ENCODE results near the gene BRD4.

BRD4 gene

DNA sequence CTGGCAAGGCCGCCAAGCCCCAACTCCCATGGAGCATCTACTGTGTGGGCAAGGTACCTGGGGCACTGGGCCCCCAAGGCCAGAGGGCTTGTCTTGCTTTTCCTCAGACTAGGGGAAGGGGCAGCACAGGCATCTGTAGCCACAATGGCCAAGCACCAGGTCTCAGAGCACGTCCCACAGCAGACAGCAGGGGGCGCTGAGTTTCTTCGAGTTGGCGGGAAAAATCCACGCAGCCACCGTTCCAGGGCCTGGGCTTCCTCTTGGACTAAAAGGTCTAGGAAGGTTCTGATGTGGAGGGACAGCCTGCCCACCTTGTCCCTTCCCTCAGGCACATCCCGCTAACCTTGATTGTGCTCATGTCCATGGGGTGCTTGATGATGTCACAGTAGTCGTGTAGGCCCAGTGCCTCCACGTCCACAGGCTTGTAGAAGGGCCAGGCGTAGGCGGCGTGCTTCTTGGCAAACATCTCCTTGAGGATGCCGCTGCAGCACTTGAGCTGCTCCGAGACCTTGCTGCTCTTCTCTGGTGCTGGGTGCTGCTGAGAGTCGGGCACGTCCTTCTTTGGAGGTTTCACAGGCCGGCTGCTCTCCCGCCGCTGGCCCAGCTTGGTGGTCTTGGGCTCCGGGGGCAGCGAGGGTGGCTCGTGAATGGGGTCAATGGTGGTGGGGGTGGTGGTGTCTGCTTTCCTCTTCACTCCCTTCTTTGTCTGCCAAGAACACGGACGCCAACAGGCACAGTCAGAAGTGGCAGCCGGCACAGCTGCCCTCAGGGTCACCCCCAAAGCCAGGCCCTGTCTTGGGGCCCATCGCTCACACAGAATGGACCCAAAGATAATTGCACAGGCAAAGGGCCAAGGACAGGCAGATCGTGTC, 68.0 kb downstream of the BRD4 start:
- DNase-seq: peak; percentile 64

DNA sequence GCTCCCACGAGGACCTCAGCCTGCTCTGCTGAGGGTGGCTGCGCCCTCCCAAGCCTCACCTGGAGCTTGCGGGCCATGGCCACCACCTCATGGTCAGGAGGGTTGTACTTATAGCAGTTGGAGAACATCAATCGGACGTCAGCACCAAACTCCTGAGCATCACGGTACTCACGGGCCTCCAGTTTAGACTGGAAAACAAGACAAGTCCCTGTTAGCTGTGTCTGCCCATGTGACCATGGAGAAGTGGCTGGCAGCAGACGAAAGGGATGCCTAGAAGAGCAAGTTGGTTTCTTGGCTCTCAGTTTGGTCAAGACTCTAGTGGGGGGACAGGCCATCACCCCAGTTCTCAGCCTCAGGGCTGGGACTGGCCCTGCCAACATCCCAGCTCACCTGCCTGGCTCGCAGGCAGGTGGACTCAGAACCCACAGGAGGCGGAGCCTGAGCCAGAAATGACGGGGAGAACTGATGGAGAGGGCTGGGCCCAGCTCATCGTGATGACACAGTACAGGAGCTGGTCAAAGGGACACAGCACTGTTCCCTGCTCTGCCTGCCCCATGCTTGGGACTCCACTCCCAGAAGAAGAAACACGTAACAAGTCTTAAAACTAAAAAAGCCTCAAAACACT, 68.9 kb downstream of the BRD4 start:
- no peak for DNase-seq

DNA sequence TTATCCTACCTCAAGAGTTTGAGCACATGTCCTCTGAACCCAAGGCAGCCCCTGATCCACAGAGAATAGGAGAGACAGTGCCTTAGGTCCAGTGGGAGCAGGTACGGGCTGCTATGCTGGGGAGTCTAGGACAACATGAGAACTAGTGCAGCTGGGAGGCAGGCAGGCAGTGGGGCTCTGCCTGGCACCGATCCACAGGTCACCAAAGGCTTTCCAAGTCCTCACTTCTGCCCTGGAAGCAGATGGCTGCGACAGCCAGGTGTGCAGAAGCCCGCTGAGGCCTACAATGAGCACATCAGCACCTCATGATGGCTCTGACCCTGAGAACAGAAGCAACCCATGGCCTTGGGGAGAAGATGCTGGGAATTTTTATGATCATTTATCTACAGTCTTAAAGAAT, 70.3 kb downstream of the BRD4 start:
- DNase-seq: no peak

DNA sequence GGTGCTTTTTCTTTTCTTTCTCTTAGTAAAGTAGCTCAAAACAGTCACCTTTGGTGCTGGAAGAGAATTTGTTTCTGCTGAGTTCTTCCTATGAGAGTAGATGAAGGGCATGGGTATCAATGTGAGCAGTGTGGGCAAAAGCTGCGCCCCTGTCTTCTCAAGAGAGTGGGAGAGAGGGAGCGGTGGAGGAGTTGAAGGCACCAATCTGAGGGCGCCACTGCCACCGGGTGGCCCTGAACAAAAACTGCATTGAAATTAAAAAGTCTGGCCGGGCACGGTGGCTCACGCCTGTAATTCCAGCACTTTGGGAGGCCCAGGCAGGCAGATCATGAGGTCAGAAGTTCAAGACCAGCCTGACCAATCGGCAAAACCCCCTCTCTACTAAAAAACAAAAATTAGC, 71.4 kb downstream of the BRD4 start:
- no peak for DNase-seq

DNA sequence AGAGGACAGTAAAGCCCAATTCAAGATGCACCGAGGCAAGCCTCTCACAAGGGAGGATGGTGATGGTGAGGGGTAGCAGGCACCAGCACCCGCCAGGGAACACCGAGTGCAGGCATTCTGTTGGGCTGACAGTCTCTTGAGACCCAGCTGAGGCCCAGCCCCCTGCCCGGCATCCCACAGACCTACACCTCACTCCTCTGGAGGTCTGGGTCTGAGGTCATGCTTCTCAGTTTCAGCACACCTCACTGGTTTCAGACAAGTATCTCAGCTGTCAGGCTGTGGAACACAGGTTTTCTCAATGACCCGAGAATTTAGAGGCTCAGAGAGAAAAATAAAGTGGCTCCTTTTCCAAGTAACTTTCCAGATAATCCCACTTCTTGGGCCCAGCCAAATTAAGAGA, 72.4 kb downstream of the BRD4 start:
- no peak for DNase-seq

DNA sequence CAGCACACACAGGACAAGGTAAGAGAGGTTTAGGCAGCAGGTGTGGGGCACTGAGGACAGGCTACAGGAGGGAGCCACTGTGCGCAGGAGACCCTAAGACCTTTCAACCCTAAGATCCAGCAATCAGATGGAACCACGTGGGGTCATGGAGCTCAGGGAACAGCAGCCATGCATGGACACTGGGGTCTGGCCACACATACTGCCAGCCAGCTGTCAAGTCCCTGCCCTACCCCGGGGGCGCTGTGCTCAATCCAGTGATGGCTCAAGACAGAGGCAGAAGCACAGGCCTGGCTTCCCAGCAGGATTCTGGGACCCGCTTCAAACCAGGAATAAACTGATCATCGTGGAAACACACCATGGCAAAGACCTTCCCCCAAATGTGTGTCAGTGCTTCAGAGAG, 74.6 kb downstream of the BRD4 start:
- DNase-seq: no peak

DNA sequence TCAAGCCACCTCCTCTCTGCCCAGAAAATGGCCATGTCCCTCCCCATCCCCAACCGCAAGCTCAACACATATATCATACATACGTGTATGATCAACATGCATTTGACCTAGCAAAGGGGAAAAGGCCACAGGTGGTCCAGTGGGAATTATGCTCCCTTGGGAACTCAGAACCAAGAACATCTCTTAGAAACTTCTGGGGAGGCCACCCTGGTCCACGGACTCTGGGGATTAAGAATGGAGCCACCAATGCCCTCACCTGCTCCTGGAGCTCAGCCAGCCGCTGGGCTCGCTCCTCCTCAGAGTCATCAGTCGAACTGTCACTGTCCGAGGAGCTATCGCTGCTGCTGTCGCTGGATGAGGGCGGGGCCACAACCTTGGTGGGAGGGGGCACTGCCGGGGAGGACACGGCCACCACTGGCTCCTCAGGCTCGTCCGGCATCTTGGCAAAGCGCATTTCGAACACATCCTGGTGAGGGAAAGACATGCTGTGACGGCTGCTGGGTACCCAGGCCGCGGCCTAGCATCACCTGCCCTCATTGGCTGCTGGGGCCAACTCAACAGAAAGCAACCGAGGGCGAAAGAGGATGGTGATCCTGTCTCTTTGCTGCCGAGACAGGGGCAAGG, 75.5 kb downstream of the BRD4 start:
- no peak for DNase-seq

DNA sequence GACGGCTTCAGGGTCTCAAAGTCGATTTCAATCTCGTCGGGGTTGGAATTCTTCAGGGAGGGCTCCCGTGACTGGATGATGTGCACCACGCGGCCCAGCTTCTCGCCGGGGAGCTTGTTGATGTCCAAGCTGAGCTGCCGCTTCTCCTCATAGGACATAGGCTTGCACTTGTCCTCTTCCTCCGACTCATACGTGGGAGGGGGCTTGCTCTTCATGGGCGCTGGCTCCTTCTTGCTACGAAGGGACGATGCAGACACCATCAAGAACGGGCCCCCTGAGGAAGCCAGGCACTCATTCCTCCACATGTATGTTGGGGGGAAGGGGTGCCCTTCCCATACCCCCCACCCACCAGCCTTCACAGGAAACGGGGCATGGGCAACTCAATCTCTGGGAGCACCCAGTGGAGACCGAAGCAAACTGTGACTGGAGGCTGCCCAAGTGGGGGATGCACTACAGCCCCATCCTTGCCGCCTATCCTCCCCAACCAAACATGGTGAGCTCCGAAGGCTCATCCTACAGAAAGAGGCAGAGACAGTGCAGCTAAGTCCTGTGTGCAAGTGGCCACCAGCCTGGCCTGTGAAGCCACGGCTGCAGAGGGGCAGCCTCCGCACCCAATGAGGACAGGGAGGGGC, 76.9 kb downstream of the BRD4 start:
- DNase-seq: no peak

DNA sequence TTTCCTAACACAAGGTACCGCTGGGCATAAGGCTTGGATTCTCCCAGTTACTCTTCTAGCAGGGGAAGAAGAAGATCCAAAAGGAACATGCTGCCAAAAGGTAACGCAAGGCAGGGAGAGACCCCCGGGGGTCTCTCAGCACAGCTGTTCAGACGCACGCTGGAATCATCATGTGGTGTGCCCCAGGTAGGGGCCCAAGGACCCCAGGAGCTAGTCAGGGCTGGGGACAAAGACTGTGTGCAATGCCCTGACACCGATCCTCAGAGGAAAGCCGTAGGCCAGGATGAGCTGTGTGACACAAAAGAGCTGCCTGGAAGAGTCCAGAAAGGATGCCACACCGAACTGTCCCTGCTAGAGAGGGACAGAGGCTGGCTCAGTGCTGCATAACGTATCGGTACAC, 77.8 kb downstream of the BRD4 start:
- DNase-seq: no peak

DNA sequence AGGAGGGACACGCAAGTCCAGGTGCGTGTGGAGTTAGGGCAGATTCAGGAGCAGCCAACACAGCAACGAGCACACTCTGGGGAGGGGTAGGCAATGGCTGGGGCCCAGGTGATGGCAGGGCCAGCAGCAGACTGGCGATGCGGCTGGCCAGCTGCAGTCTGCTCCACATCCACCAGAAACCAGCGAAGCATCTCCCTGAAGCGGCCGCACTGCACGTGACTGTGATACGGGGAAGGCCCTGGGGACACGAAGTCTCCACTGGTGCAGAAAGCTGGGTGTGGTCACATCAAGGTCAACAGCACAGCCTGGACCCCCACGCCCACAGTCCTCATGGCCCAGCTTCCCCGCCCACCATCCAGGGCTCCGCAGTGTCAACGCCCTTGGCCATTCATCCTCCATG, 78.8 kb downstream of the BRD4 start:
- DNase-seq: no peak

DNA sequence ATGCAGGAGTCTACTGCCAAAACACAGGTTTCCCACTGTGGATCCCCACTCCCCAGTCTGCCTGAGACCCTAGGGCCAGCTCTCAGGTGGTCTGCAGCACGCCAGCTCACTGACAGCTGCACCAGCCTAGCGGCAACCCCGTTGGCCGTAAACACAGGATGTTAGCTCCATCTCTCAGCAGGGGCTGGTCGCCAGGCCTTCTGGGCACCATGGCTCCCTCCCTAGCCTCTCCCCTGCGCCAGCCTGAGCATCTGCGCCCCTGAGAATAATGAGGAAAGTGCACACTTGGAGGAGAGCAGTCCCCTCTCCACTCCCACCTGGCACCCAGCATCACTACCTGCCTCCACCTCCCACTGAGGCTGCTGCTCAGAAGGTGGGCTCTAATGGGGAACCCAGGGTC, 79.3 kb downstream of the BRD4 start:
- DNase-seq: no peak

DNA sequence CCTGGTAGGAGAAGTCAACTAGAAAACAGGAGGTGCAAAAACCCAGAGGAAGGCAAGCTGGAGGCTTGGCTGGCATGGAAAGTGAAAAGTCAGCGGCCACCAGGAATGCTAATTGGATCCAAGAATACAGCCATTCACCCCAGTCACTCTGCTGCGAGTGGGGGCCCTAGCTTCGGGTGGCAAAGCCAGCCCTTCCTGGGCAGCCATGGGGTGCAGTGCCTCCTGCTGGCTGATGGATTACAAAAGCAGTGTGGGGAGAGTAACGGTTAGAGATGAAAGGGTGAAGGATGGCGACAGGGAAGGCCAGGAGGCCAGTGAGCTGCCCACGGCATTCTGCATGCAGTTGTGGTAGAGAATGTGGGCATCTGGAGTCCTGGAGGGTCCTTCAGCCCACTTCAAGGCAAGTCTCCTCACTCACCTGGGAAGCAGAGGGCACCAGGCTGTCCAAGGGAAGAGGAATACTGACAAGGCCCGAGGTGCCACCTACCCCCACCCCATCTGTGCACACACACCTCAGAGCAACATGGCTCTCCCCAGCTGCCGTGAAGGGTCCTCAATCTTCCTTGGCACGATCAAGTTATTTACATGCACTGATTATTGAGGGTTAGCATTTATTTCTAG, 79.8 kb downstream of the BRD4 start:
- DNase-seq: no peak

DNA sequence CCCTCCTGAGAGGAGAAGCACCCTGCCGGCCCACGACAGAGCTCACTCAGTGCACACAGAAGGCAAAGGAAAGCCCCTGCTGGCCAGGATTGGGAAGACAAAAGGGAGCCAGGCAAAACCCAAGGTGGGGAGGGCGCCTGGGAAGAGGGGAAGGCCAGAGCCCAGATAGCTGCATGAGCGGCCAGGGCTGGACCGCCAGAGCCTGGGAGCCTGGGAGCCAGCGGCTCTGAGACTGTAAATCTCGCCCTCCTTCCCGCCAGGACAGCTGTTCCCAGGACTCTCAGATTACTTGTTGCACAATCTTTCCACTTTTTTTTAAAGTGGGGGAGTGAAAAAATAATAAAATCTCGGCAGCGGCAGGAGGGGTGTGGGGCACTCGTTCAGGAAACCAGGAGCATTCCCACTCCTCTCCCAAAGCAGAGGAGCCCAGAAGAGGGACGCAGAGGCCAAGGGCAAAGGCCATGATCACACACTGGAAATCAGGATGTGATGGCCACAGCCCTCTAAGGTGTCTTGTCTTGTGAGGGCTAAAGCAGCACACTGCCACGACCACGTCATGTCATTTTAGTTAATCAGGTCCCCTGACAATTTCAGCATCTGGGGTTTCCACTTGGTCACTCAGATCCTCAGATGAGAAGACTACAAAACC, 80.5 kb downstream of the BRD4 start:
- DNase-seq: no peak

DNA sequence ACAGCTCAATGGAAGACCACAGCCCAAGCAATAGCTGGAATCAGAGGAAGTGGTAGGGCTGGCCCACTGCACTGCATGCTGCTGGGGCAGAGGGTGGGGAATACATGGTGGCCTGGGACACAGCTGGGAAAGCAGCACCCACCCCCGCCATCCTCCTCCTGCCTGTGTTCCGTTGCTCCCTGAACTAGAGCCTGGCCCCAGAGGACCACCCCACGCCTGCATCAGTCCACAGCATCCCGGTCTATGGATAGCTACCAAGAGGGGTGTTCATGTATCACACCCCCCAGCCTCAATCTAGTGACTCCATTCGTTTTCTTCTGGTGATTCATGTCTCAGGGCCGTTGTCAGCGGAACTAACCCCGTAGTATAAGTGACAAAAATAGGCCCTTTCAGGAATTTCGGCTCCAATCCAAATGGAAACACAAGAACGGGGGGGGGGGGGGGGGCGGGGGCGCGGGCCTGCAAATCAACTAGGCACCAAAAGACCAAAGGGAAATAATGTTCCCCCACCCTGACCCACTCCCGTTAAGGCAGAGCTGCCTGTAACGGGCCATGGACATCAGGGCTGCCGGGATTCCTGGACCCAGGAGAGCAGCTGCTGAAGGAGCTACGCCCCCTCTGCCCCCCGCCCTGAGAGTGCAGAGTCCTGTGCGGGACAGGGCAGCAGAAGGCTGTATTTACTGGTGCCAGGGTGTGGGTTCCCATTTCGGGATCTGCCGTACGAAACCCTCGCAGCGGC, 81.2 kb downstream of the BRD4 start:
- no peak for DNase-seq

DNA sequence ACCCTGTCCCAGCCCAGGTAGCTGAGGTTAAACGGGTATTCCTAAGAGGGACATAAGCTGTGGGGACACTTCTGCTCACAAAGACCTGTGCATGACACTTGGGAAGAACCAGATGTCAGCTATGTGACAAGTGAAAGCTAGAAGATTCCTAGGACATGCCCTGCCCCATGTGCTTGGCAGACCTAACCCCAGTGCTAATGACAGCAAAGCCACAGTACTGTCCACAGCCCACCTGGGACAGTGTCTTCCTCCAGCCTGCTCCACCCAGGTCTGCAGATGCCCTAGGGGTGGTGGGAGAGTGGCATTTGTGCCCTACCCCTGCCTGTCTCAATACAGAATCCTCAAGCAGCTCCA, 81.7 kb downstream of the BRD4 start:
- DNase-seq: no peak

DNA sequence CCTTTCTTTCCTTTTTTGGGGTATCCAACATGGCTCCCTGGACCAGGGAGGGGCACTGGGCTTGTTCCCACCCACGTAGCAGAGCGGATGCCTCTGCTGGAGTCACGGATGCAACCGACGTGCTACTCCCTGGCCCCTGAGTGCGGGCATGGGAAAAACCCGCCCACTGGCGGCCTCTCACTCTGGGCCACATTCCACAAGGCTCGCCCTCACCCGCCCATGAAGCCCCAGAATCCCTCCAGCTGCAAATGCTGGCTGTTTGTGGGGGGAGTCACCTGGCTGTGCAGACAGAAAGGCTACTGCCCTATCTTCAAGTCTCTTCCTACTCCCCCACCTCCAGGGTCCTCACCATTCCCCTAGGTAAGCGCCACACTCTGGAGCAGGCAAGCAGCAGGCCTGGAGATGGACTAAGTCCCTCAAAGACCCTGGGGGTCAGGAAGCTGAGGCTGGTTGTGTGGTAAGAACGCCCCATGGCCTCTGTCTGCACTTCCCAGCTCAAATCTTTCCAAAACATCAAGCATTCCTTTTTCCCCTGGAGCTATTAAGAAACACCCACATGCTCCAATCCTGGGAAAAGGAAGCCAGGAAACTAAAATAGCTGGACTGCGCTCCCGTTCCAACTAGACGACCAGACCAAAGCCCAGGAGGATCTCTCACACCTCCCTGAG, 82.2 kb downstream of the BRD4 start:
- DNase-seq: no peak

DNA sequence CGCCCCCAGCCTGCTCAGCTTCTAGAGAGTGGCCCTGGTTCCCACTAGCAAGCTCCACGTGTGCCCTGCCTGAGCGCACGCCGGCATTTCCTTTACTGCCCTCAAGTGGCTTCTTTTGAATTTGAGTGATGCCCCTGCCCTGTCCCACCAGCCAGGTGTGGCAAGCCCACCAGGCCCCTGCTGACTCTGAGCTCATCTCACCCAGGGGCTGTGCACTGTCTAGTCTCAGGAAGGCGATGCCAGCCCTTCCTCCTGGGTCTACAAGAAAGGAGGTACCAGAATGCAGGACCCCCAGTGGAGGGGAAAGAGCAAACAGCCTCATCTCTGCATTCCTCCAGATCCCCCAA, 82.8 kb downstream of the BRD4 start:
- no peak for DNase-seq

DNA sequence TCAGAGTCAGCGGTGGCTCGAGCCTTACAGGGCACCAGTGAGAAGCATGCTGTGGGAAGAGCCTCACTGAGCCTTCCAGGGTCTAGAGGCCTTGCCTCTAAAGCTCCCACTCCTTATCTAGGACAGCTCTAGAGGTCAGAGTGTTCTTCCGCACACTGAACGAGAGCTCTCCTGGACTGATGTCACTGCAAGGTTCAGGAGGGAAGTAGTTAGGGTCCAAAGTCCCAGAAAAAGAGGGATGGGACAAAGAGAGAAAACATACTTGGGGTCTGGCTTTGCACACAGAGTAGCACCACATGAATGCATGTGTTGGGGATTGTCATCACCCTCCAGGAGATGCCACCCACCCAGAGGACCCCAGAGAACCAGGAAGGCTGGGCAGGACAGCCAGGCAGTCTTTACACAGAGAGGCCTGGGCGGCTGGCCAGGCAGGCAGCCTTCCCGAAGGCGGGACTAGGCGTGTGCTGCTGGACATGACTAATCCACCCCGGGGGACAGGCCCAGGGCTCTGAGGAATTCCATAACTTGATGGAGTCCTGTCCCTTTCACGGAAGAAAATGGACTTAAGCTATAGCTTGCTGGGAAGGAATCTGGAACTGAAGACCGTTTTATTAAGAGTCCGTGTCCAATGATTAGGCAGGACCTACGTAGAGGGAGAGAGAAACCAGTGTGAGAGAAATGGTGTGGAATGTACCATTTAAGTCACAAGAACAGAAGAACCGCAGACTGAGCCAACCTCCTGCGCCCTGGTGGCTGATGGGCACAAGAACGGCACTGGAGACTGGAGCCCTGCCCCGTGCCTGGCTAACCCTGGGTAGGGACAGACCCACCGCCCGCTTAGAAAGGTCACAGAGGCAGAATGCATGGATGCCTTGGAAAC, 83.5 kb downstream of the BRD4 start:
- no peak for DNase-seq

DNA sequence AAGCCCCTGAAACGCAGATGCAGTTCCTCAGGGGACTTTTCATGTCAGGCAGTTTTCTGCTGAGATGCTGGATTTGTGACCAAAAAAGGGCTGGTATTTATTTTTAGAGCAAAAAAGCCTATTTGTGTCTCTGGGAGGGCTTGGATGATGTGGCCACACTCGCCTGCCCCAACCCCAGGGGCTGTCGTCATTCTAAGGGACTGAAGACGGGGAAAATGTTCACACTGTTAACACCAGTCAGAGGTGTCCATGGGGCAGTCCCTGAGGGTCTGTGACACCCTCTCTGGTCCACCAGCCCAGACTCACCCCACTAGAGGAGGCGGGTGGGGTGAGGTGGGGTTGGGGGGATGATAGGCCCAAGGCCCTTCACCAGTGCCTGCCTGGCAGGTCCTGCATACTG, 84.2 kb downstream of the BRD4 start:
- no peak for DNase-seq

Data from stimulated activated CD4-positive, alpha-beta T cell treated with anti-CD3 and anti-CD28 coated beads, Interleukin-1b, Interleukin-23, amount 100 ng/mL, for 48 hours (primary cell).